Right atrium auricular region (tissue), 2 donors: ENCODE results near the gene SERINC5. TPM values are rescaled to one million over a fixed set of nuclear protein-coding genes. Genes with fewer than 3 reads are reported as not detected.

Experiments
- DNase-seq: peaks from one replicate; pipeline ENCODE4 v3.0.0-alpha.2; 2019; ENCODE audit warnings: low spot score
- H3K27ac ChIP-seq, 2 donors: fragments of 200-600 bp; sonication (generic); 1 replicate in 1 of 2; 2 replicates in 1 of 2; pipeline ENCODE4 v1.5.1; 2016 to 2019
- H3K27me3 ChIP-seq, 2 donors: fragments of 200-600 bp; sonication (generic); one replicate each; pipeline versions ENCODE4 v1.5.1 to v1.6.0; 2017 to 2019
- H3K36me3 ChIP-seq: fragments of 200-600 bp; sonication (generic); one replicate; pipeline ENCODE4 v1.5.1; 2016
- H3K4me1 ChIP-seq, 2 donors: fragments of 200-600 bp; sonication (generic); one replicate each; pipeline versions ENCODE4 v1.5.1 to v1.6.0; 2017 to 2019
- H3K4me3 ChIP-seq, 2 donors: fragments of 200-600 bp; sonication (generic); 1 replicate in 1 of 2; 2 replicates in 1 of 2; pipeline ENCODE4 v1.5.1; 2017 to 2019; ENCODE audit warnings: mild to moderate bottlenecking in 1 of 2, moderate library complexity in 1 of 2
- H3K9me3 ChIP-seq, 2 donors: fragments of 200-600 bp; sonication (generic); one replicate each; pipeline ENCODE4 v1.5.1; 2019
- CTCF ChIP-seq, 2 donors: fragments of 200-600 bp; sonication (generic); IDR thresholded peaks; one replicate each; pipeline ENCODE4 v1.5.1; 2019; ENCODE audit warnings: antibody characterized with exemption in 2 of 2
- total RNA-seq, 2 donors: library from RNA; depleted of rRNA; stranded (reverse); fragments of >200 nt; gene quantifications; one replicate each; pipeline ENCODE4 v1.1.0, GENCODE V29; 2016

The SERINC5 gene
- total RNA-seq, 2 donors from 2014 or later: 9.2 to 11.0 TPM

GRCh38 chr5:80251636-80252035 lies 4.2 kb downstream of the SERINC5 start:
- TF ChIP-seq CTCF (IDR thresholded peaks at IDR 0.05): no peak
- no peaks in the 10 kb centered on the region for H3K27me3 ChIP-seq
- H3K9me3 ChIP-seq: no peaks in the 10 kb centered on the region
- no peaks in the 10 kb centered on the region for H3K36me3 ChIP-seq
- H3K4me3 ChIP-seq: no peak overlapping the region
- no peak overlapping the region for H3K27ac ChIP-seq
- no peak for DNase-seq
- peaks cover 0 to 39% of the 10 kb centered on the region in 2 donors for H3K4me1 ChIP-seq

- no peak for TF ChIP-seq CTCF (IDR thresholded peaks at IDR 0.05)
- no peak overlapping the region for H3K27ac ChIP-seq
- H3K4me3 ChIP-seq: no peak overlapping the region
- H3K4me1 ChIP-seq: peaks cover 0 to 40% of the 10 kb centered on the region in 2 donors
- H3K36me3 ChIP-seq: no peaks in the 10 kb centered on the region
- no peaks in the 10 kb centered on the region for H3K9me3 ChIP-seq
- H3K27me3 ChIP-seq: no peaks in the 10 kb centered on the region
- no peak for DNase-seq
These were observed 5.0 kb downstream of the SERINC5 start for GRCh38 chr5:80250801-80251200.

GRCh38 chr5:80249901-80250300 lies 5.9 kb downstream of the SERINC5 start:
- DNase-seq: no peak

GRCh38 chr5:80248378-80248777 lies 7.5 kb downstream of the SERINC5 start:
- DNase-seq: no peak
- no peak overlapping the region for H3K27ac ChIP-seq
- H3K4me1 ChIP-seq: peaks cover 0 to 24% of the 10 kb centered on the region in 2 donors
- no peaks in the 10 kb centered on the region for H3K36me3 ChIP-seq
- no peak for TF ChIP-seq CTCF (IDR thresholded peaks at IDR 0.05)
- H3K9me3 ChIP-seq: no peaks in the 10 kb centered on the region
- no peaks in the 10 kb centered on the region for H3K27me3 ChIP-seq
- no peak overlapping the region for H3K4me3 ChIP-seq

More at GRCh38 chr5:80249901-80250300, 5.9 kb downstream of the SERINC5 start:
- no peaks in the 10 kb centered on the region for H3K9me3 ChIP-seq
- H3K4me1 ChIP-seq: peaks cover 0 to 39% of the 10 kb centered on the region in 2 donors
- H3K27me3 ChIP-seq: no peaks in the 10 kb centered on the region
- H3K27ac ChIP-seq: no peak overlapping the region
- H3K4me3 ChIP-seq: no peak overlapping the region
- no peak for TF ChIP-seq CTCF (IDR thresholded peaks at IDR 0.05)
- no peaks in the 10 kb centered on the region for H3K36me3 ChIP-seq

- no peak overlapping the region for H3K4me3 ChIP-seq
- H3K27me3 ChIP-seq: no peaks in the 10 kb centered on the region
- H3K27ac ChIP-seq: peak overlapping the region; percentile 35 to 57
- H3K36me3 ChIP-seq: no peaks in the 10 kb centered on the region
- TF ChIP-seq CTCF (IDR thresholded peaks at IDR 0.05): no peak
- H3K9me3 ChIP-seq: peaks cover 0 to 7% of the 10 kb centered on the region in 2 donors
- peak; percentile 76 for DNase-seq
- H3K4me1 ChIP-seq: peaks cover 0 to 22% of the 10 kb centered on the region in 2 donors
These were observed 8.7 kb downstream of the SERINC5 start for GRCh38 chr5:80246995-80247729.
